Suppressor macrophage (primary cell): Measurements from ENCODE around the gene PPM1K.

Source experiments
- DNase-seq, 4 experiments: peaks; one replicate each; pipeline ENCODE4 v3.0.0-alpha.2; 2020 to 2022

The PPM1K gene

DNA sequence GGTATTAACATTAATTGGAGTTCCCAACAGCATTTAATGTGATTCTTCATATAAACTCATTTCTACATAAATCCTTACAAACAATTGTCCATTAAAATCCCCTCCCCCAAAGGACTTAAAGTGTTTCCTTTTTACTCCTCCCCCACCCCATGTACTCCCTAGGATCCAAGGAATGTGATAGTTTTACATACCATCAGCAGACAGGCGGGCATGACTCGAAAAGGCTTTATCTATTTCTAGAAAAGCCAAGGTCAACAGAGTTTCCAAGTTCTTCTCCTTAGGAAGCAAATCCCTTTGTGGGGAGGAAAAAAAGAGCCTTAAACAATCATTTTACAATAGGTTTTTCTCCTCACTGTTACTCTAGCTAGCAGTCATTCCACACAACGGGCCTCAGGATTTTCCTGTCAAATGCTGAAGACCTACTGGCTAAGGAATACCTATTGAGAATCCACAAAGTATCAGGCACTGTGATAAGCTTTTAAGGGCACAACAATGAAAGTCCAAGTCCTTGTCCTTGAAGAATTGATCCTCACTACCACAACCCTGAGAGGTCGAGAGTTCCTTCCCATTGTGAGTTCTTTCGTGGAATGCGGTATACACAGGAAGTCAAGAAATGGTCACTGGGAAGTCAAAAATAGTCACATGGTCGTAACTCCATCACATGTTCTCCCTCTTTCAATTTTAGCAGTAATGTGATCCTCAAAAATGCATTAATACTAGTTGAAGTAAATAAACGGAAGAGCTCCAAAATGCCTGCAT lies 7.2 kb downstream of the PPM1K start:
- DNase-seq = peak; percentile 11 to 52 (median 26)

DNA sequence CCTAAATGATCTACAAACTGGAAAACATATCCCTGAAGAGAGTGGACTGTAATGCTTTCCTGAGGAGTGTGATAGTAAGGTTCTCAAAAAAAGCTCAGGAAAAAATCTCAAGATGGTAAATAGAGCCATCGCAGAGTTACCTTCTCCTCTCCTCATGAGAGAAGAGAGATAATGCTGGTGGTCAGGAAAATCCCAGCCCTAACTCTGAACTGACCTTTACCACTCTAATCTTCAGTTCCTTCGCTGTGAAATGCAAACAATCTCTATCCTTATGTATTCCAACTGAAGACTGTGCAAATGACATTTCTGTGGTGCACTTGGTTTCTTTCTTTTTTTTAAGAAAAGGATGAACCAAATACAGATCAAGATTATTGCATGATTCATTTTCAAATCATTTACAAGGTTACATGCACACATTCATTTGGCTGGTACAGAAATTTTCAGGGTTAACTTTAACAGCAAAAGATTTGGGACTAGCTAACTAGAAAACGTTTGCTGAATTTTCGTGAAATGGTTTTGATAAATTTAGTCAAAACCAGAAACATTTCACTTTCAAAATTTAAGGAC lies 8.3 kb downstream of the PPM1K start:
- no peak for DNase-seq

DNA sequence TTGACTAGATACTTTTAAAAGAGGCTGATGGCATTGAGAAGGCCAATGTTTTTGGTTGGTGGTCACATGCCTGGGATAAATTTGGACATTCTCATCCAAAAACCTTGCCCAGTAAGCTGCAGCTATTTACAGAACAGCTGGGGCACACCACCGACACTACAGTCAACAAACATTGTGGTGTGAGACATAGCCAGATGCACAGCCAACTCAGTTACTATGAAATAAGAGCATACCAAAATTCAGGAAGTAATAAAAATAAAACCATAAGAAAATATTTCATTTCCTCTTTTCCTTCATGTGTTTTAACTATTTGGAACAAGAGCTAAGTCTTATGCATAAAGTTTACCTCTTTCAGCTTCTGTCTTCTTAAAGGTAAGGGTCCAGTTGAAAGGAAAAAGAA lies 8.8 kb downstream of the PPM1K start:
- peak; percentile 53 to 78 (median 68) for DNase-seq

DNA sequence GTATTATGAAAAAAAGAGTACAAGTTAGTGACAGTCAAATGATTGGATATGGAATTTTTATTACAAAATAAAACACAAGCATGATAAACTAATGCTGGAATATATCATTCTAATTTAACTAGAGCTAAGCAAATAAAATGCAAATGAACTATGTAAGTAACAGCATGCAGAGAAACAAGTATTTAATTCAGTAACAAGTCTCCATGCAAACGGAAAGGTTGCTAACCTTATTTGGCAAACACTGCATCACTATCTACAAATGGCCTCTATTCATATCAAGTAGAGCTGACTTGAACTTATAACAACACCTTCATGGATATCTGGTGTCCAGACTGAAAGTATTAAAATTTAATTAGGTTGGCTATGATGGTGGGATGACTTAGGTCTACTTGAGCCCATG lies 15.4 kb downstream of the PPM1K start:
- DNase-seq = no peak

DNA sequence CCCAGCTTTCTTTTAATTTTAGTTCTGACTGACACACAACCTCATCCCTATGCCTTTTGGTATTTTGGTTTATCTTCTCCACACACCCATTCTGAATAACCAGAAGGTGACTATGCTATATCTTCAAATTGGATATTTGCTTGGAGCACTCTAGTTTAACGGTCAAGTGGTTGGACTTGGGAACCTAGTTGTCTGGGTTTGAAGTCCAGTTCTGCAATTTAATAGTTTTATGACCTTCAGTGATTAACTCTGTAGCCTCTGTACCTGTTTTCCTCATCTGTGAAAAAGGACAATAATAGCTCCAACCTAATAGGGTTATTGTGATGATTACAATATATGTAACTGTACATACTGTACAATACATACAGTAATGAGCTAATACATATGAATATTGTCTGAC lies 20.0 kb downstream of the PPM1K start:
- no peak for DNase-seq

DNA sequence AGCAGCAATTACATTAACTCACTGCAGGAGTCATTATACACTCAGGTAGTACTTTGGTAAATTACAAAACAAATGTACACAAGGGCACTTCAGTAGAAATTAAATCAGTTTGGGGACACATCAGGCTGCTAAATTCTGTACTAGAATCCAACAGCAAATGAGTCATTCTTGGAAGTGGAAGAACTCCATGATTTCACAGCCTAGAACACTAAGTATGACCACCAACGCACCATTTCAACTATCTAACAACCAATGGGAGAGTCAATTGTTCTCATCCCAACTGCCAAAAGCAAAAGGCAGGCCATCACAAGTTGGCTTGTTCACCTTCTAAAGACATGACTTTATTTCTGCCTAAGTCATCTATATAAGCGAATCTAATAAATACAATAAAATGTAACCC lies 26.6 kb downstream of the PPM1K start:
- no peak for DNase-seq

DNA sequence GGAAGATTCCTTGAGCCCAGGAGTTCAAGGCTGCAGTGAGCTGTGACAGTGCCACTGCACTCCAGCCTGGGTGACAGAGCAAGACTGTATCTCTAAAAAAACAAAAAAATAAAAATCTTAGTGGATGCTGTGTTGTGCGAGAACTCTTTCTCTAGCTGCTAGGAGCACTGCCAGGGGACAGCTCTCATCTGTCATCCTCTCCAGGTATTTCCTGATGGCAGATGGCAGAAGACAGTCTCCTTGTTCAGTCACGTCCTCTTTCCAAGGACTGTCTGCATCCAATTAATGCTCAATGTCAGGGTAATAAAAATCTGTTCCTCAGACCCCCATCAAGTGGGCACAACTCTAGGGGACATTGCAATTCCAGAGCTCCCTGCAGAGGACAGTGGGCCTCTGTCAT lies 29.2 kb downstream of the PPM1K start:
- DNase-seq = no peak

DNA sequence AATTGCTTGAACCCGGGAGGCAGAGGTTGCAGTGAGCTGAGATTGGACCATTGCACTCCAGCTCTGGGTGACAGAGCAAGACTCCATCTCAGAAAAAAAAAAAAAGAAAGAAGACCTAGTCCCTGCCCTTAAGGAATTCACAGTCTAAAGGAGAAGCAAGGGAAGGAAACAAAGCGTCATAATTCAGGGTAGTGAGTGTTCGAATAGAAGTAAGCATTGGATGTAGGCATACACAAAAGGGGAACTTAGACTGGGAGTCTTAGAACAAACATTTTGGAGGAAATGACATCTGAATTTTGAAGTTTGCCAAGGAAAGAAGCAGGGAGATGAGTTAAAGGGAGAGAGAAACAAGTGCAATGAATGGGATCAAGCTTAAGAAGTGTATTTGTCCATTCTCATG lies 32.4 kb downstream of the PPM1K start:
- peak; percentile 33 to 83 (median 59) for DNase-seq

DNA sequence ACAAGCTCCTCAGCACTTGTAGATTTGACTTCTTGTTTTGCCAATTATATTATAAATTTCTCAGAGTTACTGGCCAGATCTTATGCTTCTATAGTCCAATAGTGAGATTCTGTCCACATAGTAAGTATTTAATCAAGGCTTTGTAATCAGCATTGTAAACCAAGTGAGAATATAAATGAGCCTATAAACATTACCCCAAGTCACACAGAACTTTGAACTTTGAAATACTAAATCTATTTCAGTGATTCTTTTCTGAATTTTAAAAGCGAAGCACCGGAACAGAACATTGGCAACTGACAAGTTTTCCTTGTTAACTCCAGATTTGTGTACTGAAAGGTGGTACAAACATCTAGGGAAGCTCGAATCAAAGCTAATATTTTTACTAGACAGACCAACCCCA lies 37.2 kb downstream of the PPM1K start:
- no peak for DNase-seq

DNA sequence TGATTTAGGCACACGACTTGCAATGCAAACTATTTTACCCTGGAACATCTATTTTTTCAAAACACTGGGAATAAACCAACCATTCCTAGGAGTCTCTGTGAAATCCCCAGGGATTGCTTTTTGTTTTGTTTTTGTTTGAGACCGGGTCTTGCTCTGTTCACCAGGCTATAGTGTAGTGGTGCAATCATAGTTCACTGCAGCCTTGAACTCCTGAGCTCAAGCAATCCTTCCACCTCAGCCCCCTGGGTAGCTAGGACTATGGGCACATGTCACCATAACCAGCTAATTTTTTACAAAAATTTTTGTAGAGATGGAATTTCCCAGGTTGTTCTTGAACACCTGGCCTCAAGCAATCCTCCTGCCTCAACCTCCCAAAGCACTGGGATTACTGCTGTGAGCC lies 37.8 kb downstream of the PPM1K start:
- DNase-seq = no peak

DNA sequence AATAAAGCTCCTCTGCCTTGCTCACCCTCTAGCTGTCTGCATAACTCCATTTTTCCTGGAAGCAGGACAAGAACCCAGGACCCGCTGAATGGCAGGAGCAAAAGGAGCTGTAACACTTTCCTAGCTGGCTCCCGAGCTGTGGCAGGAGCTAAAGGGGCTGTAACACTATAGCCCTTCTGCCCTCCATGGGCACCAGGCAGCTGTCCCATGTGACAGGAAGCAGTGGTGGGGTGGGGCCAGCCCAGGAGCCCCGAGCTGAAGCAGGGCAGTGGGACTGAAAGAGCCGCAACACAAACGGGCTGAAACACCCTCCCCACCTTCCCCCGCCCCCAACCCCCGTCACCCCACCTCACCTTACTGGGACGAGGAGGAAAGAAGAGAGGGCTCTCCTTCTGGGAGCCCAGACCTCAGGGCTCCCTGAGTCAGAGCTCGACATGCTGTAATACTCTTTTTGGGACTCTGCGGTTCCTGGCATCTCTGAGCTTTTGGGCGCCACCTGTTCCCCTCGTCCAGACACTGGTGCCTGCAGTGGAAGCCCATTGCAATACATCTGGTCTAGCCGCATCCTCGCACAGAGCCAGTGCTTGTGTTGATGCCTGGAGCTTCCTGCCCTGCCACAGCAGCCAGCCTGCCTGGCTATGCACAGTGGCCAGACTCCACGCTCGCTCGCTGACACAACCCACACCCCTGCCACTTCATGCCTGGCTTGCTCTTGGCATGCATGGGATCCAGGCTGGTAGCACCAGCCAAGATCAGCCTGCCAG lies 39.4 kb downstream of the PPM1K start:
- no peak for DNase-seq

DNA sequence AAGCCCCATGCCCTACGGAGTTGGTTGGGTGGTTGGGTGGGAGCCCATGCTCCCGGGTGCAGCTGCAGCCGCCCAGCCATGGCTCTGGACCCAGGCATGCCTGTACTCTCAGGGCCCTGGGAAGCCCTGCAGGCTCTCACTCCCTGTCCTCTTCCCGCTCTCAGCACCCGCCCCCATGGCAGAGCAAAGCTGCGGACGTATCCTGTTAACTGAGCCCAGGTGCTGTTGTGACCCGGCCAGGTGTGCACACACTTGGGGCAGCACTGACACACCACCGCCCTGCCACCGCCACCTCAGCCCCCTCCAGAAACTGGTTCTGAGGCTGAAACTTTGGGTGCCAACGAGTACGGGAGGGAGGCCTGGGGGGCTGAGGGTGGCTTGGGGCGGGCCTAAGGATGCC lies 40.3 kb downstream of the PPM1K start:
- no peak for DNase-seq

DNA sequence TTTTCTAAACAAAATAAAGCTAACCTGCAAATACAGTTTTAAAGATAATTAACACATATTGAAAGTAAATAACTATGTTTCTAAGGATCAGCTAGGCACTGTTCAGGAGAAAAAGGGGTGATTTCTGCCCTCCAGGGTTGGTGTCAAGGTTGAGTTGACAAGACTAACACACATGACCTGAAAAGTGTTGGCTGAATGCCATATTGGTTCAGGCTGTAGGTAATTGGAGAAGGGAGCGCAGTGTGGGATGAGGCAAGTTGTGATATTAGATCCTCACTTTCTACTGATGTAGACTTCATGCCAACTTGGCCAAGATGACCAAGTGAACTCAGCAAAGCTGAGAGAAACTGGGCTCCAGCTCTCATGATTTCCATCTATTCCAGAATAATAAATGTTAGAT lies 42.2 kb downstream of the PPM1K start:
- no peak for DNase-seq

DNA sequence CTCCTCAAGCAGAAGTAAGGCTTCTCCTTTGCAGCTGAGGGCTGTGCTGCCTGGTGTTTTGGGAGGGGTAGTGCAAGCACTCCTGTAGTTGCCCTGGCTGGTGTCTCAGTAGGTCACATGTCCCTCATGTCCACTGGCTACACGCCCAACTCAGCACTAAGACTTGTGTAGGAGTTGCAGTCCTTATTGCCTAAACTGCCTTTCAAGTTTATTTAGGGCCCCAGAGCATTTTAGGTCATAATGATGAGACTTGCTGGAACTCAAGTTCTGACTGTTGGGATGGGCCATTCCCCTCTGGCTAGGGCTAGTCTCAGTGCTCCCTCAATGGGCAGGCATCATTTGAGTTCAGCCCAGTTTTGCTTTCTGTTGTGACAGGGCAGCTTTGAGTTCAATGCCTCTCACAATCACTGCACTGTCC lies 44.1 kb downstream of the PPM1K start:
- DNase-seq = peak; percentile 83 to 94 (median 91)

DNA sequence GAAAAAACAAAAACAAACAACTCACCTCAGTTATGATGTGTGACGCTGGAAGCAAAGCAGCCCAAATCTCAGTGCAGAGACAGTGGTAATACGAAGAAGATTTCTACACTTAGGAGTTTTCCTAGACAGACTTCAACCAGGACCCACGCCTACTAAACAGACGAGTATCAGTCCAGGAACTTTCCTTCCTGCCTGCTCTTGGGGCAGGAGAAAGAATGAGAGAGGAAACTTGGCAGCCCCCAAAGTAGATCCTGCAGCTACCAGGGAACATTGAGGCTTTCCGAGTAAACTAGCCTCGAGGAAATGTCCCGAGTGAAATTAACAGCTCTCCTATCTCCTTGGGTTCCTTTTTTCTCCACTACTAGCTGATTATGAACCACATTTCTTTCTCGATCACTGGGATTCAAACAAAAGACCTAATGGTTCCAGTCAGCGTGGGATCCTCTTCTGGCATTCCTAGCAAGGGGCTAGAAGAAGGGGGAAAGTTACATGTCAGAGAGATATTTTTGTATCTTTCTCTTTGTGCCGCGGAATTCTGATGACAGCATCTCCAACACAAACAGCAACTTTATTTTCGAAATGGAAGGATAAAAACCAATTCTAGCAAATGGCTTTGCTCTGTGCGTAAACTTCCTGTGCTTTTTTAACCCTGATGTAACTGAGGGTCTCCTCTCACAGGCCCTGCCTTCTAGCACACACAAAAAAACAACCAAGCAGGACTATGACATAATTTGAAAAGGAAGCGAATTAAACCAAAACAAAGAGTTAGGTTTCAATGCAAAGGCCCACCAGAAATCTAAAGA lies 53.2 kb downstream of the PPM1K start:
- DNase-seq = no peak

DNA sequence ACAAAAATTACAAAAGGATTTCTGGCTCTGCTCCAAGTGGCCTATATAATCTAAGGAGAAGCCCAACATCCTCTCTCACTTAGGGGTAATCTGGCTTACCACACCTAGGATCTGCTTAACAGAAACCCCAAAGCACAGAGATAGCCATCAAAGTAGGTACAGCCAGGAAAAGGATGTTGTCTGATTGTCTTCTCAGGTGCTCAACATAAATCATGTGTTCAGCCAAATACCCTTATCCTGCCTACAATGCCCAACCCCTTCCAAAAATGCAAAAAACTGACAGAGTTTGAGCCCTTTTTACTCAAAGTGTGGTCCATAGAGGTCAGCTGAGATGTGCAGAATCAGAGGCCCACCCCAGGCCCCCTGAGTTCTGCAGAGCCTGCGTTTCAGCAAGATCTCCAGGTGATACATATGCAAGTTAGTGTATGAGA lies 53.9 kb downstream of the PPM1K start:
- no peak for DNase-seq

DNA sequence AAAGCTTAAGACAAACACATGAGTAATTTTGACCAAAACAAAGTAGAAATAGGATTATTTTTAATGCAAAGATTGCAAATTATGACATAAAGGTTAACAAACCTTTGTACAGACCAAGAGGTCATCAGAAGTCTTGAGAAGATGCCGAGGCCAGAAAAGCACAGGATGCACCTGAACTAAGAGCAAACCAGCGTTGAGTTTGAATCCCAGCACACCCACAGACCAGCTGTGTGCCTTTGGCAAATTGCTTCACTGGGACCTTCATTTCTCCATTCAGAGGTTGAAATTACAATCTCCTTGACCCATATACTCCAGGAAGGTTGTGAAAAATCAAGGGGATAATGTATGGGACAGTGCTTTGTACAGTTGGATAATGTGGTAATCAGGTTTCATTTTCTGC lies 56.6 kb downstream of the PPM1K start:
- DNase-seq = no peak

DNA sequence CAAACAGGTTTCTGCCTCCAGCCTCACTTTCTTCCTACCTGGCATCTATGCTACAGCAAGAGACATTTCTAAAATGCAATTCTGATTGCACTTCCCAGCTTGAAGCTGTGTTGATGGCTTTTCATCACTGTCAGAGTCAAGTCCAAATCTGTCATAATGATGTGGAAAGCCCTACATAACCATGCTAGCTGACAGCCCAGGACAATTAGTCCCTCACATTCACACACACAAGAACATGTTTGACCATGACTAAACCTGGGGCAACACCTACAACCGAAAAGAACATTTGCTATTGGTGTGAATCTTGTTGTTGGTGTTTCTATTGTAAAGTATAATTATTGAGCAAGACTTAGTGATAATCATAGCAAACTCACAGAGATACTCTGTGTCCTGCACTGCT lies 58.2 kb downstream of the PPM1K start:
- DNase-seq = no peak

DNA sequence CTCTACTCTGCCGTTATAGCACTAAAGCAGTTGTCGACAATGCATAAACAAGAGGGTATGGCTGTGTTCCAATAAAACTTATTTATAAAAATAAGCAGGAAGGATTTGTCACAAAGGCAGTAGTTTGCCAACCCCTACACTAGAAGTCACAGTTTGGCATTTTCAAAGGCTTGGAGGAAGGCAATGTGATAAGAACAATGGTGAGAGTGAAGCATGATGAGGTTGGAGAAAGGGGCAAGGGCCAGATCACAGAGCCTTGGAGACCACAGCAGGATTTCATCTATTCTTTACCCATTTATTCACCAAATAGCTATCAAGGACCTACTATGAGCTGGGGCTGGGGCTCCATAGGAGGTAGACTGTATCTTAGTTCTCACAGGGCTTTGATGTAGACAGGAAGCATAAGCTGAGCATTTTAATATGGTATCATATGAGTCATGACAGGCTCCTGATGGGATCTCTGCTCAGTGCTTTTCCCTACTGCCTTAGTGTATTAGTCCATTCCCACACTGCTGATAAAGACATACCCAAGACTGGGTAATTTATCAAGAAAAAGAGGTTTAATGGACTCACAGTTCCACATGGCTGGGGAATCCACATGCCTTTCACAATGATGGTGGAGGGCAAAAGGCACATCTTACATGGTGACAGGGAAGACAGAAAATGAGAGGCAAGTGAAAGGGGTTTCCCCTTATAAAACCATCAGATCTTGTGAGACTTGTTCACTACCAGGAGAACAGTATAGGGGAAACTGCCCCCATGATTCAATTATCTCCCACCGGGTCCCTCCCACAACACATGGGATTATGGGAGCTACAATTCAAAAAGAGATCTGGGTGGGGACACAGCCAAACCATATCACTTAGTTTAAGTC lies 58.9 kb downstream of the PPM1K start:
- DNase-seq = no peak

DNA sequence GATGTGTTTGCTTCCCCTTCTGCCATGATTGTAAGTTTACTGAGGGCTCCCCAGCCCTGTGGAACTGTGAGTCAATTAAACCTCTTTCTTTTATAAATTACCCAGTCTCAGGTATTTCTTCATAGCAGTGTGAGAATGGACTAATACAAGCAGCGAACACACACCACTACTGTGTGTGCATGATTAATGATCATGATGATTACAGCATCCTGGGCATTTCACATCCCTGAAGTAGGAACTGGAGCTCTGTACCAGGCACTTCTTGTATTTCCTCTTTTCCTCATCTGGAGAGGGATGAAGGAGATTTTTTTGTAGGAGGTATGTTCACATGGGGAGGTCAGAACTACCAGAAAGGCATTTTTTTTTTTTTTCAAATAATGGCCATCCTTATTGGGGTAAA lies 60.8 kb downstream of the PPM1K start:
- peak; percentile 22 to 71 (median 40) for DNase-seq

DNA sequence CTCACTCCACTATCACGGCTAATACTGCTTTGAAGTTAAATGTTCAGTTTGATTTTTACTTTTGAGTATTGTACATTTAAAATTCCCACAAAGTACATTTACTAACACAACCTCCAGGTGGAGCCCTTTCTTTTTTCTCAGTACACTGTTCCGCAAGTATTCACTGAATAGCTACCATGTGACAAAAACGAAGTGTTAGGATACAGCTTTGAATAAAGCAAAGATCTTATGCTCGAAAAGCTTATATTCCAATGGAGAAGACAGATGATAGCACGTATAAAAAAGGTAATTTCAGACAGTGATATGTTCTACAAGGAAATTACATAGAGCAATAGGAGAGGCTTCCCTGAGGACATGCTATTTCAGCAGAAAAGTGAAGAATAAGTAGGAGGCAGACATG lies 65.3 kb downstream of the PPM1K start:
- DNase-seq = peak; percentile 48 to 84 (median 70)

DNA sequence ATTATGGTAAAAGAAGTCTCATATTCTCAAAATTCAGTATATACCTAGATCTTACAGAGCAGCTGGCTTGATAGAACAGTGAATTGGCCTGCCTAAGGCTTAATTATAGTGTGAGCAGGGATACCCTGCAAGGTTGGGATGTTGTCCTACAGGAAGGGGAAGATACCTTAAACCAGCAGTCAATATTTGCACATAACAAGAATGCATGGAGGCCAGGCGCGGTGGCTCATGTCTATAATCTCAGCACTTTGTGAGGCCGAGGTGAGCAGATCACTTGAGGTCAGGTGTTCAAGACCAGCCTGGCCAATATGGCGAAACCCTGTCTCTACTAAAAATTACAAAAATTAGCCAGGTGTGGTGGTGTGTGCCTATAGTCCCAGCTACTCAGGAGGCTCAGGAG lies 67.2 kb downstream of the PPM1K start:
- DNase-seq = no peak
